Tibial nerve (tissue), 4 donors: Measurements from ENCODE around the gene MBP. TPM values are rescaled to one million over a fixed set of nuclear protein-coding genes. Genes with fewer than 3 reads are reported as not detected.

Source experiments
- DNase-seq, 2 donors: peaks; one replicate each; pipeline ENCODE4 v3.0.0-alpha.2; 2019; ENCODE audit warnings: low spot score in 2 of 2
- H3K27ac ChIP-seq, 4 donors: fragments of 200-600 bp; sonication (generic) in 3 of 4; one replicate each; pipeline ENCODE4 v1.5.1; 2017 to 2019; ENCODE audit warnings: mild to moderate bottlenecking in 1 of 4
- H3K27me3 ChIP-seq, 2 donors: fragments of 200-600 bp; sonication (generic) in 1 of 2; one replicate each; pipeline versions ENCODE4 v1.5.1 to v1.6.0; 2017 to 2019
- H3K36me3 ChIP-seq, 3 donors: fragments of 200-600 bp; sonication (generic); one replicate each; pipeline ENCODE4 v1.5.1; 2018 to 2019
- H3K4me1 ChIP-seq, 4 donors: fragments of 200-600 bp; sonication (generic) in 3 of 4; one replicate each; pipeline ENCODE4 v1.5.1; 2017 to 2019
- H3K4me3 ChIP-seq, 4 donors: fragments of 200-600 bp; sonication (generic) in 3 of 4; one replicate each; pipeline ENCODE4 v1.5.1; 2017 to 2019; ENCODE audit warnings: mild to moderate bottlenecking in 1 of 4, moderate library complexity in 1 of 4
- H3K9me3 ChIP-seq, 4 donors: fragments of 200-600 bp; sonication (generic) in 3 of 4; one replicate each; pipeline ENCODE4 v1.5.1; 2017 to 2019
- EP300 ChIP-seq, 2 donors: sonication (generic); formaldehyde crosslinking; IDR thresholded peaks; one replicate each; pipeline ENCODE4 v1.6.1; 2017; ENCODE audit warnings: antibody characterized with exemption in 2 of 2, mild to moderate bottlenecking in 1 of 2
- POLR2A ChIP-seq, 2 donors: fragments of 450-650 bp; IDR thresholded peaks; one replicate each; pipeline ENCODE4 v1.6.1; 2017; ENCODE audit warnings: antibody characterized with exemption in 2 of 2, mild to moderate bottlenecking in 2 of 2, moderate library complexity in 2 of 2
- WGBS, 2 donors: methylation state at CpG; one replicate each; pipeline ENCODE4 v1.1.5; 2018; 5-methylcytosine and 5-hydroxymethylcytosine counted together
- total RNA-seq, 4 donors: library from RNA; depleted of rRNA; stranded (reverse); fragments of >200 nt; gene quantifications; one replicate each; pipeline ENCODE4 v1.1.0, GENCODE V29; 2016
- TF ChIP-seq, protein P1 (sequence below), 5 experiments: fragments of 200-600 bp in 3 of 5; fragments of 450-650 bp in 2 of 5; sonication (generic) in 3 of 5; IDR thresholded peaks; one replicate each; pipeline ENCODE4 v1.5.1; 2016 to 2019; ENCODE audit warnings: antibody characterized with exemption in 5 of 5, mild to moderate bottlenecking in 3 of 5, moderate library complexity in 2 of 5

Gene MBP
- total RNA-seq, 4 donors from 2014 or later = 831 to 1,485 (median 1,405) TPM

DNA sequence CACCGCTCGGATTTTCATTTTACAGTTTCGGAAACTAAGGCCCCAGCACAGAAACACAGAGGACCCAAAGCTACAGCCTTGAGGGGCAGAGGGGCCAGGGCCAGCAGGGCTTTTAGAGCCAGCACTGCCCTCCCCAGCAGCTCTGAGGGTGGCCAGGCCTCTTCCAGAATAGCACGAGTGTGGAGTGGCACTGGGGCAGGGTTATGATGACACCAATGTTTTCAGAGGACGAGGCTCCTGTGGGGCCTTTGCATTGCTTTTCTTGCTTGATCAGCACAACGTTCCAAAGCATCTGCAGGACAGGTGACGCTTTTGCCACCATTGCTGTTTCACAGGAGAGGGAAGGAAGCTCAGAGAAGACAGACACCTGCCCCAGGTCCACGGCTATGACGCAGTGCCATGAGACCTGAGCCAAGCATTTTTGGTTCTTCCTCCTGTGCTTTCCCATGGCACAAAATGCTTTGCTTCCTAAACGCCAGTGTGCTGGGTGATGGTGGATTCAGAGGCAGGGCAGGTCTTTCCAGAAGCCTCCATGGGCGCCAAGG is 126.9 kb downstream of the MBP start:
- Histone ChIP-seq H3K4me3 (peak overlapping the region in 1 of 4 donors; percentile 51), H3K4me1 (peaks cover 0 to 66% (median 29%) of the 10 kb centered on the region in 4 donors), H3K9me3 (no peaks in the 10 kb centered on the region), H3K27me3 (no peaks in the 10 kb centered on the region), H3K27ac (peak overlapping the region; percentile 71 to 94 (median 84)), H3K36me3 (peaks cover 0 to 12% (median 0%) of the 10 kb centered on the region in 3 donors)
- no peak for DNase-seq
- TF ChIP-seq, protein P1, sequence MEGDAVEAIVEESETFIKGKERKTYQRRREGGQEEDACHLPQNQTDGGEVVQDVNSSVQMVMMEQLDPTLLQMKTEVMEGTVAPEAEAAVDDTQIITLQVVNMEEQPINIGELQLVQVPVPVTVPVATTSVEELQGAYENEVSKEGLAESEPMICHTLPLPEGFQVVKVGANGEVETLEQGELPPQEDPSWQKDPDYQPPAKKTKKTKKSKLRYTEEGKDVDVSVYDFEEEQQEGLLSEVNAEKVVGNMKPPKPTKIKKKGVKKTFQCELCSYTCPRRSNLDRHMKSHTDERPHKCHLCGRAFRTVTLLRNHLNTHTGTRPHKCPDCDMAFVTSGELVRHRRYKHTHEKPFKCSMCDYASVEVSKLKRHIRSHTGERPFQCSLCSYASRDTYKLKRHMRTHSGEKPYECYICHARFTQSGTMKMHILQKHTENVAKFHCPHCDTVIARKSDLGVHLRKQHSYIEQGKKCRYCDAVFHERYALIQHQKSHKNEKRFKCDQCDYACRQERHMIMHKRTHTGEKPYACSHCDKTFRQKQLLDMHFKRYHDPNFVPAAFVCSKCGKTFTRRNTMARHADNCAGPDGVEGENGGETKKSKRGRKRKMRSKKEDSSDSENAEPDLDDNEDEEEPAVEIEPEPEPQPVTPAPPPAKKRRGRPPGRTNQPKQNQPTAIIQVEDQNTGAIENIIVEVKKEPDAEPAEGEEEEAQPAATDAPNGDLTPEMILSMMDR (IDR thresholded peaks at IDR 0.05) = no peak
- TF ChIP-seq POLR2A (IDR thresholded peaks at IDR 0.05) (no peak), EP300 (IDR thresholded peaks at IDR 0.05) (no peak)
- WGBS, 2 donors = 70 to 72% methylated on average over 8 to 11 of the region's 11 CpGs

DNA sequence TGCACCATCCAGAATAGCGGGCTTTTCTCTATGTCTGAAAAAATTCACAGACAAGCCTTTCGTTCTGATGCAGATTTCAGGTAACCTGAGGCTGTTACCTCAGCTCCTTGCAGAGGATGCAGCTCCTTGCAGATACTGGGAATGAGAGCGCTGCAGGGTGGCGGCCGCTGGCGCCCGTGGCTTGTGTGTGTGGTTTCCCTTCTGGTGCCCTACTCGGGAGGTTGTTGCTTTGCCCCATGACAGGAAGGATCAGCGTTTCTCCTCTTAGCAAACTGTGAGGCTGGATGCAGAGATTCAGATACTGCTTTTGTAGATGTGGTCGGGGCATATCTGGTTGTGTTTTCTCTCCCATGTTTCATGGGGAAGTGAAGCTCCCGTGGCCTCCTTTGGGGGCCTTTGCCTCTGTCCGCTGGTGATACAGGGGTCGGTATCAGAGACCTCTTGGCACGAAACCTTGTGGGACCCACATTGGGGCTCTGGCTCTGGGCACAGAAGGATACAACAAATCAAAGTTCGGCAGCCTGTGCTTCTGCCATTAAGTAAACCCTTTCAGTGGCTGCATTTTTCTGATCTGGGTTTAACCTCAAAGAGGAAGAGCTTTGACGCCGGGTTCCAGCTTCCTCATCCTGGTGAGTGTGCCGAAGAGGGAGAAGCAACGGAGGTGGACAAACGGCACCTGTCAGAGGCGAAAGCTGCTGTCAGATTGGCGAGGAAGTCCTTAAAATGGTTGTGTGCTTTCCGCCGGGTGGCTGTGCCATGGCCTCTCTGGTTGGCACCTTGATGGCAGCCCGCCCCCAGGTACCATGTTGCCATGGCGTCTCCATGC is 127.8 kb downstream of the MBP start:
- Histone ChIP-seq H3K27me3 (no peaks in the 10 kb centered on the region), H3K4me3 (peak overlapping the region in 2 of 4 donors; percentile 1 to 51), H3K36me3 (peaks cover 0 to 11% (median 0%) of the 10 kb centered on the region in 3 donors), H3K27ac (peak overlapping the region; percentile 71 to 94 (median 84)), H3K4me1 (peaks cover 0 to 71% (median 27%) of the 10 kb centered on the region in 4 donors), H3K9me3 (no peaks in the 10 kb centered on the region)
- no peak for DNase-seq
- 70 to 72% methylated on average over 26 of the region's 26 CpGs for WGBS, 2 donors
- TF ChIP-seq POLR2A (IDR thresholded peaks at IDR 0.05) (no peak), EP300 (IDR thresholded peaks at IDR 0.05) (peak in 1 of 2 donors; percentile 35)

DNA sequence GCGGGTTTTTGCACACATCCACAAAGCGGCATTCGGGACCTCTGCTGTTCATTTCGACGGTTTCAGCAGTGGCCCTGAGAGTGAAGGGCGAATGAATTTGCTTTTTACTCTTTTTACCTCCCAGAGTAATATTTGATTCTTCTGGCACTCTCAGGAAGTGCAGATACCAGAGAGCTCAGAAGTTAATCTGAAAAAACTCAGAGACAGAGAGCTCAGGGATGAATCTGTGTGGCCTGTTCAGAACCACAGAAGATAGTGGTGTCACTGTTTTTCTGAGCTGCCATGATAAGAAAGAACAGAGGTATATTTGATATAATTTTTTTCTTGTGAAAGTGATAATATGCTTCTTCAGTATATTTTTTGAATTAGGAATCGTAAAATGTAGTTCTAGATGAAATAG is 129.3 kb downstream of the MBP start:
- WGBS, 2 donors = 84% methylated on average over 7 of the region's 7 CpGs
- H3K27me3 ChIP-seq = no peaks in the 10 kb centered on the region
- no peak for DNase-seq
- H3K4me1 ChIP-seq = peaks cover 0 to 69% (median 25%) of the 10 kb centered on the region in 4 donors
- no peak overlapping the region for H3K4me3 ChIP-seq
- H3K36me3 ChIP-seq = no peaks in the 10 kb centered on the region
- peak overlapping the region in 3 of 4 donors; percentile 77 to 94 (median 92) for H3K27ac ChIP-seq
- H3K9me3 ChIP-seq = no peaks in the 10 kb centered on the region
- TF ChIP-seq POLR2A (IDR thresholded peaks at IDR 0.05) (no peak), EP300 (IDR thresholded peaks at IDR 0.05) (no peak)
- TF ChIP-seq, protein P1 (IDR thresholded peaks at IDR 0.05) = no peak

DNA sequence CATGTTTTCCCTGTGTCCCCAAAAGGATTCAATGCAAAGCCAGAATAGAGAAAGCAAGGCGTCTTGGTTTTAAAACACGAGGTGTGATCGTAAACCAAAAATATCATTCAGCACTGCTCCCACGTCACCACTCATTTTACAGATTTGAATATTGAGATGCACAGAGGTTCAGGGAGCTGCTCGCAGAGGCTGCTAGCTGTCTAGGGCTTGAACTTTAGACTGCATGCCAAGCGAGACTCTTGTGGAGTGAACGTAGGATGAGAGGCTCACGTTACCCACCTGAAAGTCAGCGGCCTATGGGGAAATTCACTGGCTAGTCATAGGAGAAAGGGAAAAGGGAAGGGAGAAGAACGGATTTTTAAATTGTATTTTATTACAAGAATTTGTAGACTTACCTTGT is 130.1 kb downstream of the MBP start:
- H3K36me3 ChIP-seq = no peaks in the 10 kb centered on the region
- TF ChIP-seq, protein P1 (IDR thresholded peaks at IDR 0.05) = no peak
- TF ChIP-seq EP300 (IDR thresholded peaks at IDR 0.05) (no peak), POLR2A (IDR thresholded peaks at IDR 0.05) (no peak)
- no peaks in the 10 kb centered on the region for H3K27me3 ChIP-seq
- peaks cover 0 to 64% (median 20%) of the 10 kb centered on the region in 4 donors for H3K4me1 ChIP-seq
- H3K27ac ChIP-seq = peak overlapping the region; percentile 20 to 94 (median 84)
- DNase-seq = no peak
- H3K9me3 ChIP-seq = no peaks in the 10 kb centered on the region
- no peak overlapping the region for H3K4me3 ChIP-seq
- WGBS, 2 donors = 72 to 73% methylated on average over 10 of the region's 10 CpGs

DNA sequence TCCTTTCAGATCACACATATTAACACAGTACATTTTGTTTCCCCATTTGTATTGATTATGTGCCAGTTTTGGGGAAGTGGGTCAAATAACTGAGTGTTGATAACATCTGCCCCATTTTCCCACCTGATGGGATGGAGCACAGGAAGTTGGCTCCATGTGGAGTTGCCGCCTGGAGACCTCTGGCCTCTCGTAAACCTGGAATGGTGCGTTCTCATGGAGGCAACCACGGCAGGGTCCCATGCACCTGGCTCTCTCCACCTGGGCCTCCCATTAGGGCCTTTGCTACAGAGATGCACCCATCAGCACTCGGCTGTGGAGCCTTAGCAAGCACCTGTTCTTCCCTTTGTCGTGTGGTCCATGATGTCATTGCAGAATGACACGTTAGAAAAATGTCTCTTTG is 130.6 kb downstream of the MBP start:
- Histone ChIP-seq H3K4me1 (peaks cover 0 to 63% (median 16%) of the 10 kb centered on the region in 4 donors), H3K36me3 (no peaks in the 10 kb centered on the region), H3K27ac (peak overlapping the region in 2 of 4 donors; percentile 92 to 94), H3K4me3 (no peak overlapping the region), H3K9me3 (no peaks in the 10 kb centered on the region), H3K27me3 (no peaks in the 10 kb centered on the region)
- TF ChIP-seq POLR2A (IDR thresholded peaks at IDR 0.05) (no peak), EP300 (IDR thresholded peaks at IDR 0.05) (no peak)
- TF ChIP-seq, protein P1 (IDR thresholded peaks at IDR 0.05) = no peak
- 61 to 73% methylated on average over 7 of the region's 7 CpGs for WGBS, 2 donors
- DNase-seq = no peak
